PC-3 (cell line): ENCODE data around the gene DMAC2. TPM values are rescaled to one million over a fixed set of nuclear protein-coding genes. Genes with fewer than 3 reads are reported as not detected.
"Not testable (repeated sequence)": the region's sequence is repeated elsewhere in the genome, so short reads cannot be mapped to it uniquely, and the experiment has no call there.

Source experiments
- ATAC-seq: fragments of 200-7000 bp; cut with Tn5 transposase; 2 replicates; pipeline ENCODE4 v1.9.1; 2020; ENCODE audit warnings: mild to moderate bottlenecking, moderate library complexity
- BruUV-seq: library from RNA; stranded (reverse); fragments of 400-500 nt; replicated peaks from 2 replicates; lab custom pipeline; 2021; lab: Mats Ljungman, UMichigan
- CTCF ChIA-PET: fragments of 300-600 bp; sonication (Branson Sonifier 250); formaldehyde crosslinking; loops from one replicate; lab custom pipeline; 2022; ENCODE audit warnings: antibody characterized with exemption; lab: Charles Lee
- POLR2A ChIA-PET: fragments of 300-600 bp; sonication (Branson Sonifier 250); formaldehyde crosslinking; loops from one replicate; lab custom pipeline; 2022; ENCODE audit warnings: antibody characterized with exemption; ENCODE audit not compliant: unreplicated experiment; lab: Charles Lee
- DNase-seq: peaks from one replicate; pipeline ENCODE4 v3.0.0-alpha.2; 2015
- H2AFZ ChIP-seq: fragments of 300-600 bp; sonication (generic); 2 replicates; pipeline ENCODE4 v1.6.0; 2016; ENCODE audit warnings: antibody characterized with exemption, low read length
- H3F3A ChIP-seq: fragments of 300-600 bp; sonication (generic); one replicate; pipeline ENCODE4 v1.6.0; 2017; ENCODE audit warnings: antibody characterized with exemption, low read length, control low read depth, mild to moderate bottlenecking; ENCODE audit not compliant: unreplicated experiment
- H3K27ac ChIP-seq: fragments of 300-600 bp; sonication (generic); 2 replicates; pipeline ENCODE4 v1.5.1; 2016; ENCODE audit warnings: mild to moderate bottlenecking, low read length
- H3K27me3 ChIP-seq: fragments of 300-600 bp; sonication (generic); 2 replicates; pipeline ENCODE4 v1.6.1; 2016; ENCODE audit warnings: low read length, mixed read lengths
- H3K36me3 ChIP-seq: fragments of 300-600 bp; sonication (generic); 2 replicates; pipeline ENCODE4 v1.6.1; 2016; ENCODE audit warnings: low read depth, mixed run types, low read length, mixed read lengths
- H3K4me1 ChIP-seq: fragments of 300-600 bp; sonication (generic); 2 replicates; pipeline ENCODE4 v1.5.1; 2016; ENCODE audit warnings: low read length; ENCODE audit not compliant: insufficient read depth
- H3K4me2 ChIP-seq: fragments of 300-600 bp; sonication (generic); 2 replicates; pipeline ENCODE4 v1.6.0; 2016; ENCODE audit warnings: low read length
- H3K4me3 ChIP-seq: fragments of 300-600 bp; sonication (generic); 2 replicates; pipeline ENCODE4 v1.5.1; 2016; ENCODE audit warnings: mild to moderate bottlenecking, low read length, mixed read lengths
- H3K79me2 ChIP-seq: fragments of 300-600 bp; sonication (generic); 2 replicates; pipeline ENCODE4 v1.6.1; 2017; ENCODE audit warnings: low read length, mixed read lengths
- H3K9ac ChIP-seq: fragments of 300-600 bp; sonication (generic); 2 replicates; pipeline ENCODE4 v1.6.0; 2016; ENCODE audit warnings: mild to moderate bottlenecking, low read length
- H3K9me2 ChIP-seq: fragments of 300-600 bp; sonication (generic); replicated peaks from 2 replicates; pipeline ENCODE4 v1.6.1; 2016; ENCODE audit warnings: mixed run types, low read length, mixed read lengths
- H3K9me3 ChIP-seq: fragments of 300-600 bp; sonication (generic); 2 replicates; pipeline ENCODE4 v1.6.1; 2016; ENCODE audit warnings: low read length, mixed read lengths
- H4K20me1 ChIP-seq: fragments of 300-600 bp; sonication (generic); 2 replicates; pipeline ENCODE4 v1.6.1; 2016; ENCODE audit warnings: low read length, mixed read lengths
- EZH2 ChIP-seq: fragments of 300-600 bp; sonication (generic); IDR thresholded peaks from one replicate; pipeline ENCODE4 v1.6.1; 2017; ENCODE audit warnings: antibody characterized with exemption, mild to moderate bottlenecking, low read length; ENCODE audit not compliant: unreplicated experiment
- EZH2phosphoT487 ChIP-seq: fragments of 300-600 bp; sonication (generic); IDR thresholded peaks from 2 replicates; pipeline ENCODE4 v1.6.1; 2018; ENCODE audit warnings: mild to moderate bottlenecking, antibody characterized with exemption, low read length, borderline replicate concordance
- intact Hi-C: fragments of 100-400 bp; cut with micrococcal nuclease; formaldehyde crosslinking; loops from 2 replicates; pipeline ENCODE4 v1.9.0; 2023
- total RNA-seq: library from RNA; depleted of rRNA; stranded (reverse); fragments of >200 nt; gene quantifications from 2 replicates; pipeline ENCODE4 v1.2.3, GENCODE V29; 2014
- TF ChIP-seq, protein P1 (sequence below): fragments of 300-600 bp; sonication (generic); conservative IDR thresholded peaks from 2 replicates; pipeline ENCODE4 v1.5.1; 2017; ENCODE audit warnings: antibody characterized with exemption, low read depth, mild to moderate bottlenecking, low read length

Gene DMAC2
- total RNA-seq, 1 experiment from 2014 or later = 36.8 TPM

DNA sequence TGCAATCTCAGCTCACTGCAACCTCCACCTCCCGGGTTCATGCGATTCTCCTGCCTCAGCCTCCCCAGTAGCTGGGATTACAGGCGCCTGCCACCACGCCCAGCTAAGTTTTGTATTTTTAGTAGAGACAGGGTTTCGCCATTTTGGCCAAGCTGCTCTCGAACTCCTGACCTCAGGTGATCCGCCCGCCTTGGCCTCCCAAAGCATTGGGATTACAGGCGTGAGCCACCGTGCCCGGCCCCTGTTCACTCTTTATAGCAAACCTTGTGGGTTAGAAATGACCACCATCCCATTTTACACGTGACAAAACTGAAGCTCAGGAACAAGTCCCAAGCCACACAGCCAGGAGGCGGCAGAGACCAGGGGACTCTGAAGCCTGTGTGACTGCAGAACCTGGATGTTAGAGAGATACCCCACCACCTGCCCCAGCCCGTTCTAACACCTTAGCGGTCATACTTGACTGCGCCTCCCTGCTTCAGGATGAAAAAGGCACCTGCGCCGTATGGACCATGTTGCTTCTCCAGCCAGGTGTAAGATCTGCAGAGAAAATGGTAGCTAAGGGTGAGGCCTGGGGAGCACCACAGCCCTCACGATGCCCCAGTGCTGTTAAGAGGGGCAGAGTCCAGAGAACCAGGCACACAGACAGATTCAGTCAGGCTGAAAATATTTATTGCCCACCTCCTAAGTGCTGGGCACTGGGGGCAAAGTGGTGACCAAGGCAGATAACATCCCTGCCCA, 3.6 kb downstream of the DMAC2 start:
- Histone ChIP-seq H3K4me1 (peaks cover 6% of the 10 kb centered on the region; the same call in 1 of the 2 replicates), H3K27me3 (no peaks in the 10 kb centered on the region), H3K9ac (no peak overlapping the region), H3K9me3 (no peaks in the 10 kb centered on the region), H3K27ac (no peak overlapping the region), H3K4me2 (no peak overlapping the region), H3F3A (no peaks in the 10 kb centered on the region), H3K36me3 (no peaks in the 10 kb centered on the region), H3K4me3 (no peak overlapping the region), H3K9me2 (no peaks in the 10 kb centered on the region), H3K79me2 (peaks cover 9% of the 10 kb centered on the region; the same call in 1 of the 2 replicates), H4K20me1 (no peaks in the 10 kb centered on the region), H2AFZ (no peak overlapping the region)
- no TSS peak for BruUV-seq
- CTCF ChIA-PET = no interaction called here
- POLR2A ChIA-PET = interaction anchor here (0.6 kb wide), 1 partner anchor 73 kb away, joined by 3 read pairs; no protein-coding TSS in a partner anchor
- DNase-seq (no peak), ATAC-seq (no peak)
- TF ChIP-seq, protein P1, sequence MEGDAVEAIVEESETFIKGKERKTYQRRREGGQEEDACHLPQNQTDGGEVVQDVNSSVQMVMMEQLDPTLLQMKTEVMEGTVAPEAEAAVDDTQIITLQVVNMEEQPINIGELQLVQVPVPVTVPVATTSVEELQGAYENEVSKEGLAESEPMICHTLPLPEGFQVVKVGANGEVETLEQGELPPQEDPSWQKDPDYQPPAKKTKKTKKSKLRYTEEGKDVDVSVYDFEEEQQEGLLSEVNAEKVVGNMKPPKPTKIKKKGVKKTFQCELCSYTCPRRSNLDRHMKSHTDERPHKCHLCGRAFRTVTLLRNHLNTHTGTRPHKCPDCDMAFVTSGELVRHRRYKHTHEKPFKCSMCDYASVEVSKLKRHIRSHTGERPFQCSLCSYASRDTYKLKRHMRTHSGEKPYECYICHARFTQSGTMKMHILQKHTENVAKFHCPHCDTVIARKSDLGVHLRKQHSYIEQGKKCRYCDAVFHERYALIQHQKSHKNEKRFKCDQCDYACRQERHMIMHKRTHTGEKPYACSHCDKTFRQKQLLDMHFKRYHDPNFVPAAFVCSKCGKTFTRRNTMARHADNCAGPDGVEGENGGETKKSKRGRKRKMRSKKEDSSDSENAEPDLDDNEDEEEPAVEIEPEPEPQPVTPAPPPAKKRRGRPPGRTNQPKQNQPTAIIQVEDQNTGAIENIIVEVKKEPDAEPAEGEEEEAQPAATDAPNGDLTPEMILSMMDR = no peak
- TF ChIP-seq EZH2phosphoT487 (no peak), EZH2 (no peak)
- intact Hi-C loops = no loop called here

DNA sequence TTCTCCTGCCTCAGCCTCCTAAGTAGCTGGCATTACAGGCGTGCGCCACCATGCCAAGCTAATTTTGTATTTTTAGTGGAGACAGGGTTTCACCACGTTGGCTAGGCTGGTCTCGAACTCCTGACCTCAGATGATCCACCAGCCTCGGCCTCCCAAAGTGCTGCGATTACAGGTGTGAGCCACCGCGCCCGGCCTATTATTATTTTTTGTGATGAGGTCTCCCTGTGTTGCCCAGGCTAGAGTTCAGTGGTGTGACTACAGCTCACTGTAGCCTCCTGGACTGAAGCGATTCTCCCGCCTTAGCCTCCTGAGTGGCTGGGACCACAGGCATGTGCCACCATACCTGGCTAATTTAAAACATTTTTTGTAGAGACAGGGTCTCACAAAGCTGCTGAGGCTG, 4.3 kb downstream of the DMAC2 start:
- H3K4me3 ChIP-seq, H3K27ac ChIP-seq, ATAC-seq, POLR2A ChIA-PET, intact Hi-C loops, H3K4me1 ChIP-seq, H3K27me3 ChIP-seq, H3K36me3 ChIP-seq, H2AFZ ChIP-seq, DNase-seq, H3K9me3 ChIP-seq, H3F3A ChIP-seq, H4K20me1 ChIP-seq, H3K9ac ChIP-seq, H3K9me2 ChIP-seq, CTCF ChIA-PET, BruUV-seq, H3K79me2 ChIP-seq, H3K4me2 ChIP-seq: not testable (repeated sequence)

DNA sequence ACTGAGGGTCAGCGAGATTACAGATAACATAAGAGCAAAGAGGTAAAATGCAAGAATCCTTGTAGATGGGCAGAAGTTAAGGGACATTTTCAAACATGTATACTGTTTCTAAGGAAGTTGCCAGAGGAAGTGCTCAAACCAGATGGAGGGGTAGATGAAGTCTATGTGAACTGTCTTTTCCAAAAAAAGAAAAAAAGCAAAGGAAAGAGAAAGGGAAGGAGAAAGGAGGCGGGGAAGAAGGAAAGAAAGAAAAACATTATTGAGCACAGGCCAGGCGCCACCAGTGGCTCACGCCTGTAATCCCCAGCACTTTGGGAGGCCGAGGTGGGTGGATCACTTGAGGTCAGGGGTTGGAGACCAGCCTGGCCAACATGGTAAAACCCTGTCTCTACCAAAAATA, 5.3 kb downstream of the DMAC2 start:
- no TSS peak for BruUV-seq

More for the DNA sequence above, 5.3 kb downstream of the DMAC2 start:
- H3K36me3 ChIP-seq = no peaks in the 10 kb centered on the region
- no peaks in the 10 kb centered on the region for H3F3A ChIP-seq
- CTCF ChIA-PET = no interaction called here
- DNase-seq (no peak), ATAC-seq (no peak)
- no peak overlapping the region for H3K4me2 ChIP-seq
- no peaks in the 10 kb centered on the region for H3K9me2 ChIP-seq
- H3K27me3 ChIP-seq = no peaks in the 10 kb centered on the region
- no peak overlapping the region for H3K4me3 ChIP-seq
- H4K20me1 ChIP-seq = no peaks in the 10 kb centered on the region
- POLR2A ChIA-PET = no interaction called here
- TF ChIP-seq, protein P1 = no peak
- TF ChIP-seq EZH2phosphoT487 = no peak
- no peak for TF ChIP-seq EZH2
- no peak overlapping the region for H3K27ac ChIP-seq
- peaks cover 6% of the 10 kb centered on the region; the same call in 1 of the 2 replicates for H3K4me1 ChIP-seq
- H2AFZ ChIP-seq = no peak overlapping the region
- H3K9me3 ChIP-seq = no peaks in the 10 kb centered on the region
- no peak overlapping the region for H3K9ac ChIP-seq
- H3K79me2 ChIP-seq = peaks cover 9% of the 10 kb centered on the region; the same call in 1 of the 2 replicates
- intact Hi-C loops = no loop called here
